ENCODE measurements around the gene ZNRF3.
A peak's percentile ranks its signal among the peaks of the same experiment; 100 is the strongest.
"Not testable (repeated sequence)": the region's sequence is repeated elsewhere in the genome, so short reads cannot be mapped to it uniquely, and the experiment has no call there.

Gene ZNRF3

DNA sequence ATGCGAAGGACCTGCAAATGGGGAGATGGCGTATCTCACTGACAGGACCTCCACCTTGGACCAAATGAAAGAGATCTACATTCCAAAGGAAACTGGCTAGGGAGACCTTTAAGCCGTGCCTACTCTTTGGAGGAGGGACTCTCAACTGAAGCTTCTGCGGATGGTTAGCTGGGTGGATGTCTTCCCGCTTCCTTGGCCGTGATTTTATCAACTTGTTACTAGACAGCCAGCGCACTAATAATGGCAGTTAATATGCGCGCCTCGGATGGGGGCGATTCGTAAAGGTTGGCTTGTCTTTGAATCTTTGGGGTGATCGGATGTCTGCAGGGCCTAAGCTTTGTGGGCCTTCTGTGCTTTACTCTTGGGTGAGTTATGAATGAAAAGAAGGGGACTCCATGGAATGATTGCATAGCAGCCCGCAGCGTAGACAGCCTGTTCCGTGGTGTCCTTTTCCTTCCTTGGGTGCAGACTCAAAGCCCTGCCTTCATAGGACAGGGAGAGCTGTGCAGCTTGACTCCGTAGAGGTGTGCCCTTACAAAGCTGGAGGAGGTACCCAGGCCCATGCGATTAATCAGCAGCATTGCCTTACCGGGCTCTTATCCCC, 1.5 kb downstream of the ZNRF3 start:
- no peak for DNase-seq

DNA sequence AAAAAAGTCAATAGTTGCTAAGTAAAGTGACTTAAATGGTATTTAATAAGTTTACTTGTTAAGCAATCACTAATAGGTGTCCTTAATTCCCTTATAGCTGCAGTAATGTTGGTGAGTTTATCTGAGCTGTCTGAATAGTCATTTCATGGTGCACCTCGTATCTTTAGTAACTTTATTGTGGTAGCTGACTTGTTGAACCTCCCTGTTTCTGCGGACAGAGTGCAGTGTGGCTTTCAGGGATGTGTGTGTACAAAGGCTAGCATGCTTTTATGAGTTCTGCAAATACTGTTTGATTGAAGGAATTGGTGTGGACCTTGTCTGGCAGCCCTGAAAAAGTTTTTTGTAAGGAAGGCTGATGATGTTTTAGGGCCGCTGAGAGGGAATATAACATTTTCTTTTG, 2.6 kb downstream of the ZNRF3 start:
- no peak for DNase-seq

DNA sequence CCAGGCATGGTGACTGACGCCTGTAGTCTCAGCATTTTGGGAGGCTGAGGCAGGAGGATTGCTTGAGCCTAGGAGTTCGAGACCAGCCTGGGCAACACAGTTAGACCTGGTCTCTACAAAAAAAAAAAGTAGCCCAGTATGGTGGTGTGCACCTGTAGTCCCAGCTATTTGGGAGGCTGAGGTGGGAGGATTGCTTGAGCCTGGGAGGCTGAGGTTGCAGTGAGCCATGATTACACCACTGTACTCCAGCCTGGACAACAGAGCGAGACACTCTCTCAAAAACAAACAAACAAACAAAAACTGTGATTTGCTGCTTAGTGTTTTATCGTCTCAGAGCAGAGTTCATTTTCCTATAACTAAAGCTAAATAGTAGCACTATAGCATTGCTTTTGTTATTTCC, 3.3 kb downstream of the ZNRF3 start:
- not testable (repeated sequence) for DNase-seq

DNA sequence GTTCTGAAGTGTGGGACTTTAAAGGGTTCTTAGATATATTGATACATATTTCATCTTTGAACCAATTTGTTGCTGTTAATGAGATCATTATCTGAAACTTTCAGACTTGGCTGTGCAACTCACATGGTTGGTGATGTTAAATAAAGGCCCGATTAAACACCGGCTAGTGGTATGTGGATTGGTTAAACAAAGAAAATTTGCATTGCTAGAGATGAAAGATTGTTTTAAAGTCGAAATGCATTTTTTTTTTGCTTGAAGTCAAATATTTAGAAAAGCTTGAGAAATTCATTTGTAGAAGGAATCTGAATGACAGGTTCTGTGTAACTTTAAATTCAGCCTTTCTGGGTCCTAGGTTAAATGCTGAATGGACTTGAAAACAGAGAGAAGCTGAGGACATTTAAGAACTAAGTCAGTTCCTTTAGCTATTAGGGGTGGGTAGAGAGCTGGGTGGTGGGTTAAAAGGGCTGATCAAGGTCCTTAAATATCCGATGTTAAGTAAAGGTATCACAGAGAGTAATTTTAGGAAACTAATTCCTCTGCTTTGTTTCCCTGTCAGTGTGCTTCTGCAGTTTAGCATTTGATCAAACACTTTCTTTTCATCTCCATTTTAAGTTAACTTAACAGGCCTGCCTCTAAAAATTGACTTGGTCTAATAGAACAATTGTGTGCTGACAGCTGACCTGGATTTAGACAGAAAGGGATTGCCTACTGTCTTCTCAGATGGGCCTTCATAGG, 4.5 kb downstream of the ZNRF3 start:
- no peak for DNase-seq

DNA sequence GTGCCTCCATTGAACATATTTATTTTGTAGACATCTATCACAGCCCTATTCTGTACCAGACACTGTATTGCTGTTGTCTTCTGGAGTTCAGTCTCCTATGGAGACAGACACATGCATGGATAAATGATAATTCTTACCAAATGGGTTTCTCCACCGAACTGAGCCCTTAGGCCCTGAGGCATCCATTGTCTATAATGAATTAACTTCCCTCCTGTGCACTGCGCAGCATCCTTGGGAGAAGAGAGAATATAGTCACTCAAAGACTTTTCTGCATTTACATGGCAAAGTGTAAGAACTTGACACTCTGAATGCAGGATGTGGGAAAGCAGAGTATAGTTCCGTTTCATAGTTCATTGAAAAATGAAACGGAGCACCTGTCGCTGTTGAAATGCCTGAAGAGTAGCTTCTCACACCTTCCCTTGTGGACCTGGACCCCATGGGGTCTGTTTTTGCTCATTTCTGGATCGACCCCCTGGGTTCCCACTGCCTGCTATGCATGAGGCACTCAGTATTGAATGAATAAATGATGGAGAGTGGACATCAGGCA, 6.2 kb downstream of the ZNRF3 start:
- DNase-seq = no peak

DNA sequence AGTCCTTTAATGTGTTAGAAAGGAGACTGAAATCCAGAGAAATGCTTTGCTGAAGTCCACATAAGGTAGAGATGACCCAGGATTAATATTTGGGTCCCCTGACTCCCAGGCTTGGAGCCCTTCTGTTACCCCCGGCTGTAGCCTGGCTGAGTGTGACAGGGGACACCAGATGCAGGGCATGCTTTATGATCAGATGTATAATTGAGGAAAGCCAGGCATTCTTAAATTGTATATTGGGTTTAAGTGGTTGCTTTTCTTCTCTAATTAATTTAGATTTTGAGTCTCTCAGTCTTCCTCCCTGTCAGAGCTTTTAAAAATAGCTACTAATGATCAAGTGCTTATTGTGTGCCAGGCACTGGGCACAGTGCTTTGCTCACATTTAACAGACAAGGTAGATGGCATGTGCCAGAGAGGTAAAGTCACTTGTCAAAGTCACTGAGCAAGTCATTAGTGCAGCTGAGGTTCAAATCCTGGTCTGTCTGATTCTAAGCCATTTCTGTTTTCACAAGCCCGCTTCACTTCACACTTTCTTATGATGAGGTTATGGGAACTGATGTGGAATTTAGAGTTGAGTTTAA, 7.9 kb downstream of the ZNRF3 start:
- no peak for DNase-seq

DNA sequence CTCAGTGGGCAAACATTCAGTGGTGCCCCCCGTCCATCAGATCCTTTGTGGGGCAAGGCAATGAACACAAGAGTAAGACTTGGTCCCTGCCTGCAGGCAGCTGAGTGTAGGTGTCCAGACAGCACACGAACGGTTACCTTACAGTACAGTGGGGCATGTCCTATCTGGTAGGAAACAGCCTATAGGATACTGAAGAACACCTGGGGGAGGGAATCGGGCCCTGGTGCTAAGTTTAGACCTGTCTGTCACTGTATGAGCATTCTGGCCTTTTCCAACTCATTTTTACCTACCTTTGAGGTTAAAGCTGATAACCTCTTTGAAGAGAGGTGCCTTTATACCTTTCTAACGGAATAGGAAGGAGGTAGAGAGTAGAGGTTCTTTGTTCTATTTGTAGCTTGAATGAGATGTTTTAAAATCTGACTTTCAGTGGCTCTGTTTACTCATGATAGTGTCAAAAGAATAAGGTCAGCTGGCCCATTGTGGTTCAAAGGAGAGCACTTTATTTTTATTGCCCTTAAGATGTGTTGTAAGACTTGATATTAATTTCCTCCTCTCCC, 8.9 kb downstream of the ZNRF3 start:
- DNase-seq = no peak

DNA sequence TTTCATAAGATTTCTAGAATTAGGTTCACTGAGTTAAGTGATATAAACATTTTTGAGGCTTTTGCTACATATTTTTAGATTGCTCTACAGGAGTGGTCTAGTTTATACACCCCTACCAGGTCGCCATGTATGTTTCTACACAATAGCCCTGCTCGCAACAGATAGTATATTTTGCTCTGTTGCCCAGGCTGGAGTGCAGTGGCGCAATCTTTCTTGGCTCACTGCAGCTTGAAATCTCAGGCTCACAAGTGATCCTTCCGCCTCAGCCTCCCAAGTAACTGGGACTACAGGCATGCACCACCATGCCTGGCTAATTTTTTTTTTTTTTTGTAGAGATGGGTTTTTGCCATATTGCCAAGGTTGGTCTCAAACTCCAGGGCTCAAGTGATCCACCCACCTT, 10.4 kb downstream of the ZNRF3 start:
- no peak for DNase-seq

DNA sequence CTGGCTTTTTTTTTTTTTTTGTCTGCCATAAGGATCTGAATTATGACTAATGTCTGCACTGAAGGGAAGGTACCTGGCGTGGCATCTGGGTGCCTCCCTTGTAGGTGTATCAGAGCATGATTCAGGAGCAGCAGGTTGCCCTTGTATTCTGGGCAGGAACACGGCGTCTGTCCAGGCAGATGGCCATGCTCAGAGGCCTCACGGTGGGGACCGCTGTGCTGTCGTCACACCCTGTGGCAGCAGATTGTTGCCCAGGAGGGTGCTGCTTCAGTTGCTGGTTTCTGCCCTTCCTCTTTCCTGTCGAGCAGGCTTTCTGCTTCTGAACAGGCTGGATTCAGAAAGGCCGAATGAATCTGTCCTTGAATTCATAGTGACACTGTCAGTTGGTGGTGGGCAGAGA, 11.0 kb downstream of the ZNRF3 start:
- DNase-seq = no peak

DNA sequence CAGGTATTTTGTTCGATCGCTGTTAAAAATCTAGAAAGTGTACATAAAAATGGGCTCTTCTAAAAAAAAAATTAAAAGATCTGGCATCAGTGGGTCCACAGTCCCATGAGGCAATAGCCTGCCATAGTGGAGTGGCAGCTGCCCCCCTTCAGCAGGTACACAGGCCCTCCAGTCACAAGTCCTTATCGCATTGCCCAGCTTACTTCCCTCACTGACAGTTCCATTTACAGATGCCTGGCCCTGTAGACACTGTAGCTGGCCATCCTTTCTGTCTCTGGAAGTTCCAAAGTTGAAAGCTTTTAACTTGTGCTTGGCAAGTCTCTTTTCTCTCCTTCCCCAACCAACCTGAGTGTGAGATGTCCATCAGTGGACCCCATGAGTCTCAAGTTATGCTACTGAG, 11.4 kb downstream of the ZNRF3 start:
- DNase-seq = no peak

DNA sequence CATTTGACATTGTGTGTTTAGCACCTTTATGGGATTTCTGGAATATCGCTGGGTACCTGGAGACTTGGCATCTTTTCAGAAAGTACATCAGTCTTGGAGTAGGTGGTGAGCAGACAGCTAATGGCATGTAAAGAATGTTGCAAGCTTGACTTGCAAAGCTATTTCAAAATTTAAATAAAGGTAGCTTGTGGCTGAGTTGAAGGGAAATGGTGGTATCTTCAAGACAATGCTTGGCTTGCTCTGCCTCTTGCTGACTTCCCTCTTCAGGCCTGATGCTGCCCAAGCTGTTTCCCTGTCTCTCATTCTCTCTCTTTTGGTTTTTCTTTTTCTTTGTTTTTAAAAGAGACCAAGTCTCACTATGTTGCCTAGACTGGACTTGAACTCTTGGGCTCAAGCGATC, 13.2 kb downstream of the ZNRF3 start:
- DNase-seq = no peak

DNA sequence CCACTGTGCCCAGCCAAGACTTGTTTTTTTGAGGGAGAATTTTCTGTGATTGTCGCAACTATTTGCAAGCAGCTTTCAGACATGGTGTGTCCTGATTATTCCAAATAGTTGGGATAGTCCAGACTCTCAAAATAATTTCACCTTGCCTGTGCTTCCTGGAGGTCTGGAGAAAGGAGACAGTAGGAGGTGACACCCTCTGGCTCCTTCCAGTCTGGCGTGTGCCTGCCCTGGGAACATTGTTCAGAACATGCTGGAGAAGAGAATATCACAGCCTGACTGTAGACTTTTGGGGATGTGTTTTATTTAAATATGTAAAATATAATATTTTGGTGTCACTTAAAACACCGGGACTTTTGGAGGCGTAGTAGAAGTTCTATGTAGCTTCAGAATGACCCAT, 14.9 kb downstream of the ZNRF3 start:
- no peak for DNase-seq

DNA sequence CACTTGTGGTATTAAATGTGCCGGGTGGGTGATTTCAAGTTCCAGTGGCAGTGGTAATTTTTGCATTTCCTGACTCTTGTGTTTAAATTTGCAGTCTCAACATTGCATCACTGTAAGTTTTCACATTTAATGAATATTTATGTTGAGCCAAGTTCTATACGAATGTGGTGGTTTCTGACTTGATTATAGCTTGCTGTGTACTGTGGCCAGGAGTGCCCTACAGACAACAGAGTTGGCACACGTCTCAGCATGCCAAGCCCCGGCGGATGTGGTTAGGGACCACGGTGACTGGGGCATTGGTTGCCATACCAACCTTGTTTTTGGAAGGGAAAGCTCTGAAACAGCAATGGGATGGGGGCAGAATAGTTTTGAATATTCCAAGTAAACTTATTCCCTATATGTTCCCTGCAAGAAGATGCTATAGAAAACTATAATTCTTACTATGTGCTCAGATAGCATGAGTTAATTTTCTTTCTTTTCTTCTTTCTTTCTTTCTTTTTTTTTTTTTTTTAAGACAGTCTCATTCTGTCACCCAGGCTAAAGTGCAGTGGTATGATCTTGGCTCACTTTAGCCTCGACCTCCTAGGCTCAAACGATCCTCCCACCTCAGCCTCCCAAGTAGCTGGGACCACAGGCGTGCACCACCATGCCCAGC, 16.0 kb downstream of the ZNRF3 start:
- peak; percentile 49 for DNase-seq

DNA sequence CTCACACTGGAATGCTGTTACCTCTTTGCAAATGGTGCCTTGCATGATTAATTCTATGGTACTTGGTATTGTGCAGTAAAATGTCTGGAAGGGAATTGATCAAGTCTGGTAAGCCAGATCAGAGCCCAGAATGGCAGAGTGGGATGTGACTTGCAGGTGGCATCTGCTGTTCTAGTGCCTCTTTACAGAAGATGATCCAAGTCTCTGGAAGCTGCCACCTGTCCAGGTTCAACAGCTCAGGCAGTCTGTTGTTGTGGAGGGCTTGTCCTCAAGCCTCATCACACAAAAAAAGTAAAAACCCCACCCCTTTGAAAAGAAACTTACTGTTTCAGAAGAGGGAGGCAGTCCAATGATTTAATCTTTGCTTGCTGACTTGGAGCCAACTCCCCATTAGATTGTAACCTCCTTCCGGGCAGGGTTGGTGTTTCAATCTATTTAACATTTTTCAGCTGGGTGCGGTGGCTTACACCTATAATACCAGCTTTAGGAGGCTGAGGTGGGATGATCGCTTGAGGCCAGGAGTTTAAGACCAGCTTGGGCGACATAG, 17.1 kb downstream of the ZNRF3 start:
- no peak for DNase-seq

DNA sequence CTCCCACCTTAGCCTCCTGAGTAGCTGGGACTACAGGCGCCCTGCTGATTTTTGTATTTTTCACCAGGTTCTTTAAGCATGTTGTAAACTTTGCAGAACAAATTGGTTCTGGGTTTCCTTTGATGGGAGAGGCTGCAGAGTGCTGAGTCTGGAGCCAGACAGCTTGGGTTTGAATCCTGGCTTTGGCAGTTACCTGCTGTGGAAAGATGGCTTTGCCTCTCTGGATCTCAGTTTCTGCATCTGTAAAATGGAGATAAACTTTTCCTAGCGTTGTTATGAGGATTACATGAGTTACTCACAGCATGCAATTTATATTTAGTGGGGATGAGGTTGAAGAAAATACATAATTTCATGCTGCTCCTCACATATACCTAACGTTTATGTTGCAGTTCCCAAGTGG, 19.1 kb downstream of the ZNRF3 start:
- DNase-seq = no peak

DNA sequence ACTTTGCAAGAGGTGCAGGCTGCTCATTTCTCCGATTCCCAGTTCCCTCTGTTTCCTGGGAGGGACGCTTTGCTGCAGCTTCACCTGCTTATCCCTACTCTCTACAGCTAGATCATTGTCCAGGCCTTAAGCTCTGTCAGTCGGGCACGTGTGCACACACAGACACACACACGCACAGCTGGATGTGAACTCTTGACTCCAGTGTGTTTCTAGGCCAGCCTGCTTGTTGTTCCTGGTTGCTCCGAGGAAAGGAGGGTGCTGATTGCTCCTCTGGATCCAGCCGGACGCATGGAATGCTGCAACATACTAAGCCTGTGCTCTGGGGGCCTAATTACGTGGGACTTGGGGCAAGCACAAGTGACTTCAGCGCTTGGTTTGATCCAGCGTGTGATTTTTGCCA, 19.7 kb downstream of the ZNRF3 start:
- DNase-seq = no peak

DNA sequence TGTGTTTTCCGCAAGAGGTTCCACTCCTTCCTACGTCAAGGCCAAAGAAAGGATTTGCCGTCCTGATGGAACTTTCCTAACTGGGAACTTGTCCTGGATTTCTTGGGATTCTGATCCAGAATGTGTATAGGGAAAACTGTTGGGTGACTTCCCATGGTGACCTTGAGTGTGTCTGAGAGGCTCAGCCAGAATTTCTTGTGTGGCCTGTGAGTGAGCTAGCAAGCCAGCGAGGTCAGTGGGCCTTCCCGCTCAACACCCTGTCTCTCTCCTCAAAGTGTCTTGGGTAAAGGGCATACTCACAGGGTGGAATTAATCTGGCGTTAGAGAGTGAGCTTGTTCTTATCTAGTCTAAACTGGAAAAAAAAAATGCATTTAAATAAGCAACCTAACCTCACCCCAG, 20.4 kb downstream of the ZNRF3 start:
- DNase-seq = no peak

DNA sequence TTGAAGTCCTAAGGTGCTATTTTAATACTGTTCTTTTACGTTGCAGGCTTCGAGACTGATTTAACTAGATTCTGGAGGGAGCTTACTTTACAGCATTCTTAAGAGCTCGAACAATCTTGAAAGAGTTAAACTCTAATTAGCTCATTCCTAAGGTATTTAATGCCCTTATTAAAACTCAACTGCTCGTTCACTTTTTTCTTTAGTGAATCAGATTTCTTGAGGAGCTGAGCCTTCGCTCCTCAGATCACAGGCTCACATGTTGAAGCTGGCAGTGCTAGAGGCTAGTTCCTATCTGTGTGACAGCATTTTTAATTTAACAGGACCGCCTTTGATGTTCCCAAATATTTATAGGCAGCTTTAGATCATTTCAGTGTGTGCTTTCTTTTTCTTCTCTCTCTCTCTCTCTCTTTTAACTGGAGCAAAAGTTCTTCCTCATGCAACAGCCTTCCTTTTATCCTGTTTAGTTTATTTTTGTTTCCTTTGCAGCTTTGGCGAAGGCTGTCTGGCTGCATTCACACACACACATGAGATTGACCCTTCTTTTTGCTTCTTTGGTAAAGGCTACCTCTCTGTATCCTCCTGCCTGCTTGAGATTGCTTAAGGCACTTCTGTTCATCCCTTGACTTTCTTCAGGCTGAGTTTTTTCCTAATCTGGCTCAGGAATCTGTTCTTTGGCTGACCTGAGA, 21.0 kb downstream of the ZNRF3 start:
- DNase-seq = no peak

DNA sequence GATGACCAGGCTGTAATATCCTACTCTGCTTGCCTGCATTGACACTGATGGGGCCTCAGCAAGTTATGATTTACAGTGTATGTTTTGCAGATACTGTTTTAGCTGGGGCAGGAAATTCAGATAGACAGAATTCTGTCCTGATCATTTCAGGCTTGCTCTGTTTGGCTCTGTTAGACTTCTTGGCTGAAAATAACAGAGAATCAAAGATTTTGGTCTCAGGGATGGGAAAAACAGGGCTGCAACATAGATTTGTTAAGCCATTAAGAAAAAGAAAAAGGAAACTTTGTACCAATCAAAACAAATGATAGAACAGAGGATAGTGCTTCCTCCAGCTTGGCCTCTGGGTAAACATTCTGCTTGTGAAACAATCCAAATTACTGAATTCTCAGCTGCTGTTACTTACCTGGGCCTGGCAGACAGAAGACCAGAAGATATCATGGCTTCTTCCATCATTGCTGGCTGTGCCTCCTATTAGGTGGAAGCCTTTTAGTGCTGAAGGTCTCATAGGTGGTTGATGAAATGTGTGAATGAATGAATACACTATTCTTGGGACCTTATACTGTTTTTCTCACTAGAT, 22.0 kb downstream of the ZNRF3 start:
- DNase-seq = no peak

DNA sequence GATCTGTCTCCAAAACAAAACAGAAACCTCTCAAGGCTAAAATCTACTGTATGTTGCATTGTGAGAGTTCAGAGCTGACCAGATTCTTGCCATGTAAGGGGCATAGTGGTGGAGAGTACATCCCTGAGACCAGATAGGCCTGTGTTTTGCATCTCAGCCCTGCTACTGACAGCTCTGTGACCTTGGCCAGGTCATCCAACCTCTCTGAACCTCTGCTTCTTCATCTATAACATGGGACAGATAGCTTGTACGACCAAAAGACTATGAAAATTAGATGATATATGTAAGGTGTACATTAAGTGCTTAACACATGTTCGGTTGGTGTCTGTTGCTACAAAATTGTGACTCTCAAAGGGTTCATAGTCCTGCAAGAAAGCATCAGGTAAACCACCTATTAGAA, 22.9 kb downstream of the ZNRF3 start:
- DNase-seq = no peak

DNA sequence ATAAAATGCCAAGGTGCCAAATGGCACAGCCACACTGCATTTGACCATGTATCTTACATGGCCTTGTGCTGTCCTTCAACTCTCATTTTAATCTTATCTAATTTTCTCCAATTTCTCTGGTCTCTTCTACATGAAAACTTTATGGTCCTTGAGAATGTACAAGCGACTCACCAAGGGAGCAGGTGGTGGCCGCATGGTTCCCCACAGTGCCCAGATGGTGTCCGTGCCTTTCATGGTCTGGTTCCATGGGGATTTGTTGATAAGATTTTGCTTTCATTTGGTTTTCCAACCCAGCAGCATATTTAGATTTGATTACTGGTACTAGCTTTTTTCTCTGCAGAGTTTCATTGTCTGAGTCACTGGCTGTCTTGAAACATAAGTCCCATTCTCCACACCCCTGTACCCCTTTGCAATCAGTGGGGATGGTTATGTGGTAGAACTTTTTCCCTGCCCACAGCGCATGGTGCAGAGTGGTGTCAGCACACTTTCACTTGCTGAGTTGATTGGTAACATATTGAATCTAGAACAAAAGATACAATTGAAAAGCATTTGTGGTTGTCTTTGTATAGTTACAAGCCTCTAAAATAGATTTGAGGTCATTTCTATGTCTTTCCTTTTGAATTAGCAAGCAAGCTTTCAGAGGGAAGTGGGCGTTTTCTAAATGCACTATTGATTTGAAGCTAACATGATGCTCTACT, 24.1 kb downstream of the ZNRF3 start:
- no peak for DNase-seq

DNA sequence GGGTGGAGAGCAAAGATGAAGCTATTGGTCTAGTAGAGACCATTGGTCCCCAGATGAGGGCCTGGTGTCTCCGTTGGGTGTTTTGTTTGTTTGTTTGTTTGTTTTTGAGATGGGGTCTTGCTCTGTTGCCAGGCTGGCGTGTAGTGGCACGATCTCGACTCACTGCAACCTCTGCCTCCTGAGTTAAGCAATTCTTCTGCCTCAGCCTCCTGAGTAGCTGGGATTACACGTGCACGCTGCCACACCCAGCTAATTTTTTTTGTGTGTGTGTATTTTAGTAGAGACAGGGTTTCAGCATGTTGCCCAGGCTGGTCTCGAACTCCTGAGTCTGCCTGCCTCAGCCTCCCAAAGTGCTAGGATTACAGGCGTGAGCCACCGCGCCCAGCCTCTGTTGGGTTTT, 25.4 kb downstream of the ZNRF3 start:
- not testable (repeated sequence) for DNase-seq

Data from NK-92 treated with Interleukin-12 subunit alpha and Interleukin-12 subunit beta, amount 100 ng/mL, for 24 hours (cell line).